ENCODE results near the gene CCDC85A. TPM values are rescaled to one million over a fixed set of nuclear protein-coding genes. Genes with fewer than 3 reads are reported as not detected.

CCDC85A gene
- polyA plus RNA-seq, 1 of the 3 experiments (the other 2 are of a cell fraction) = 48.7 TPM

- no peaks in the 10 kb centered on the region for H3K9me2 ChIP-seq
- ChIA-PET CTCF (no interaction called here), POLR2A (no interaction called here)
- H3K4me1 ChIP-seq (ENCODE audit: control insufficient read depth in 1 of 2, insufficient read depth in 2 of 2, low read depth in 1 of 2, low read length in 1 of 2) = peaks cover 0 to 21% of the 10 kb centered on the region in 2 experiments; a peak in 3 of 4 replicates
- H3F3A ChIP-seq (replicated peaks; ENCODE audit: insufficient read depth) = peaks cover 28% of the 10 kb centered on the region
- no peak for DNase-seq
- peak overlapping the region; percentile 14; the same call in 1 of the 2 replicates for H2AFZ ChIP-seq (ENCODE audit: low read depth)
- peak overlapping the region in 1 of 2 experiments; percentile 42; a peak in 3 of 4 replicates for H3K4me3 ChIP-seq (ENCODE audit: low read depth in 2 of 2, low read length in 1 of 2)
- H3K9me3 ChIP-seq = no peaks in the 10 kb centered on the region
- no peaks in the 10 kb centered on the region for H3K27me3 ChIP-seq (ENCODE audit: insufficient read depth)
- H3K36me3 ChIP-seq (replicated peaks in 1 of 2; ENCODE audit: control insufficient read depth in 1 of 2, insufficient read depth in 2 of 2, low read length in 1 of 2) = peaks cover 3 to 19% of the 10 kb centered on the region in 2 experiments
- peaks cover 93% of the 10 kb centered on the region for H4K20me1 ChIP-seq (ENCODE audit: insufficient read depth)
- H3K9ac ChIP-seq = peak overlapping the region; percentile 41; the same call in 1 of the 2 replicates
- TF ChIP-seq RXRA (IDR thresholded peaks at IDR 0.05; ENCODE audit: borderline replicate concordance, low read depth) (no peak), SMC3 (IDR thresholded peaks at IDR 0.05; ENCODE audit: low read depth, low read length) (no peak), MEF2A (IDR thresholded peaks at IDR 0.05; ENCODE audit: borderline replicate concordance, low read depth) (no peak), JUND (IDR thresholded peaks at IDR 0.05) (no peak), SIN3A (IDR thresholded peaks at IDR 0.05; ENCODE audit: borderline replicate concordance, low read depth, low read length) (no peak), CTCF (IDR thresholded peaks at IDR 0.05) (no peak), FOSL2 (IDR thresholded peaks at IDR 0.05; ENCODE audit: borderline replicate concordance, low read depth) (no peak), NFIC (IDR thresholded peaks at IDR 0.05; ENCODE audit: borderline replicate concordance) (no peak), ELF1 (IDR thresholded peaks at IDR 0.05) (no peak), GATA2 (CRISPR knock-in tag; IDR thresholded peaks at IDR 0.05) (no peak), NRF1 (IDR thresholded peaks at IDR 0.05; ENCODE audit: low read depth, low read length) (no peak), FOXJ3 (CRISPR knock-in tag; IDR thresholded peaks at IDR 0.05) (no peak), TCF12 (IDR thresholded peaks at IDR 0.05) (no peak), MXI1 (IDR thresholded peaks at IDR 0.05; ENCODE audit: low read depth, low read length) (no peak)
- peak overlapping the region in 1 of 2 experiments; percentile 76; a peak in 2 of 4 replicates for H3K27ac ChIP-seq (ENCODE audit: low read depth in 2 of 2, low read length in 1 of 2)
- WGBS (ENCODE audit: low lambda C conversion rate) = 13% methylated on average over 6 of the region's 6 CpGs
- H3K79me2 ChIP-seq (ENCODE audit: insufficient read depth) = peaks cover 100% of the 10 kb centered on the region
- H3K4me2 ChIP-seq = peak overlapping the region; percentile 73
Measured at GRCh38 chr2:56229397-56230060, 45.7 kb downstream of the CCDC85A start.

GRCh38 chr2:56230156-56230555 lies 46.4 kb downstream of the CCDC85A start:
- Histone ChIP-seq H3K9me3 (no peaks in the 10 kb centered on the region), H3K27me3 (ENCODE audit: insufficient read depth) (no peaks in the 10 kb centered on the region), H3K4me2 (peak overlapping the region; percentile 73), H3F3A (replicated peaks; ENCODE audit: insufficient read depth) (peaks cover 26% of the 10 kb centered on the region), H2AFZ (ENCODE audit: low read depth) (no peak overlapping the region), H3K9me2 (no peaks in the 10 kb centered on the region), H3K9ac (peak overlapping the region; percentile 41; the same call in 1 of the 2 replicates), H3K36me3 (replicated peaks in 1 of 2; ENCODE audit: control insufficient read depth in 1 of 2, insufficient read depth in 2 of 2, low read length in 1 of 2) (peaks cover 3 to 21% of the 10 kb centered on the region in 2 experiments), H4K20me1 (ENCODE audit: insufficient read depth) (peaks cover 94% of the 10 kb centered on the region), H3K79me2 (ENCODE audit: insufficient read depth) (peaks cover 100% of the 10 kb centered on the region), H3K27ac (ENCODE audit: low read depth in 2 of 2, low read length in 1 of 2) (peak overlapping the region in 1 of 2 experiments; percentile 76; a peak in 2 of 4 replicates), H3K4me1 (ENCODE audit: control insufficient read depth in 1 of 2, insufficient read depth in 2 of 2, low read depth in 1 of 2, low read length in 1 of 2) (peaks cover 0 to 27% of the 10 kb centered on the region in 2 experiments), H3K4me3 (ENCODE audit: low read depth in 2 of 2, low read length in 1 of 2) (peak overlapping the region in 1 of 2 experiments; percentile 42; a peak in 2 of 4 replicates)
- TF ChIP-seq FOSL2 (IDR thresholded peaks at IDR 0.05; ENCODE audit: borderline replicate concordance, low read depth) (peak; percentile 27; the same call in 1 of the 2 replicates), JUND (IDR thresholded peaks at IDR 0.05) (peak; percentile 45; the same call in 1 of the 2 replicates), EP300 (IDR thresholded peaks at IDR 0.05; ENCODE audit: borderline replicate concordance in 1 of 2, low read depth in 1 of 2, low read length in 1 of 2) (no peak)
- POLR2A ChIA-PET = no interaction called here
- CTCF ChIA-PET = no interaction called here
- 12% methylated on average over 2 of the region's 2 CpGs for WGBS (ENCODE audit: low lambda C conversion rate)
- no peak for DNase-seq

All from SK-N-SH (cell line).